ENCODE data around the gene PRKCA.
A peak's percentile ranks its signal among the peaks of the same experiment; 100 is the strongest.

PRKCA gene

DNA sequence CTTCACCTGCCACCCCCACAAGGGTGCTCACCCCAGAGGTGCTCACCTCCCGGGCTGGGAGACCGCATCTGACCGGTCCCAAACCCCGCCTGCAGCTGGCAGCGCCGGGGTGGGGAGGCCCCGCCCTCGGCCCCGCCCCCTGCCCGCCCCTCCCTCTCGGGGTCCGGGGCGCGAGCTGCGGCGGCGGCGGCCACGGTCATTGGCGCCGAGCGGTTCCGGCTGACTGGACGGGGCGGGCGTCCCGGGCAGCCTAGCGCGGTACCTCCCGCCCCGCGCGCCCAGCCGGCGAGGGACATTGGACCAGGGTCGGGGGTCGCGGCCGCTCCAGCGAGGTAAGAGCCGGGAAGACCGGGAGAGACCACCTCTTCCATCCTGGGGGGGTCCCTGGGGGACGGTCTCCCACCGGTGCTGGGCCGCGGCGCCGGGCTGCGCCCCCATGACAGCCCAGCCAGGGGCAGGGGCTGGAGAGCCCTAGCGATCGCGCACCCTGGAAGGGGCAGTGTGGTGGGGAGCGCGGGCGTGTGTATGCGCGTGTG, 532.6 kb downstream of the PRKCA start, which contains the start of gene CACNG5:
Gene CACNG5 (plus strand): TSS at position 199 of the 536 bp plus-strand sequence. CDS start 42,216 bp downstream, outside the sequence.
- H3K27ac ChIP-seq (replicated peaks; ENCODE audit: low read length) = no peak within 1 kb of the TSS
- H2BK5ac ChIP-seq (ENCODE audit: low read length) = no peak within 1 kb of the TSS
- H2BK120ac ChIP-seq (ENCODE audit: low read depth, low read length) = no peak within 1 kb of the TSS
- H3K23ac ChIP-seq (ENCODE audit: low read depth, low read length, poor library complexity) = peak within 1 kb of the TSS; percentile 25
- no peaks in the 10 kb centered on the region for H3K36me3 ChIP-seq (replicated peaks in 1 of 2; ENCODE audit: control insufficient read depth in 2 of 2, insufficient read depth in 2 of 2, low read length in 2 of 2)
- peak within 1 kb of the TSS; percentile 8 for H3K18ac ChIP-seq (ENCODE audit: low read length)
- H3K9me3 ChIP-seq (replicated peaks in 1 of 2; ENCODE audit: control insufficient read depth in 2 of 2, insufficient read depth in 1 of 2, low read depth in 1 of 2, low read length in 2 of 2) = no peaks in the 10 kb centered on the region
- no peak for DNase-seq (ENCODE audit: low spot score)
- no peak within 1 kb of the TSS for H3K14ac ChIP-seq (ENCODE audit: low read length)
- H3K79me1 ChIP-seq (ENCODE audit: low read depth, low read length) = no peaks in the 10 kb centered on the region
- peak within 1 kb of the TSS; percentile 48 for H3K4me2 ChIP-seq (ENCODE audit: insufficient read depth, low read length, poor library complexity, severe bottlenecking)
- WGBS, 2 donors (ENCODE audit: extremely low coverage in 2 of 2, insufficient read length in 2 of 2, insufficient replicate concordance in 1 of 2) = no CpG with 5 or more reads among the region's 57 CpGs
- H4K91ac ChIP-seq (ENCODE audit: low read depth, low read length, poor library complexity) = no peak within 1 kb of the TSS
- no peak within 1 kb of the TSS for H2BK12ac ChIP-seq (ENCODE audit: low read length)
- peak within 1 kb of the TSS in 1 of 2 donors; percentile 36 for H3K4me3 ChIP-seq (ENCODE audit: low read length in 2 of 2)
- H3K4me1 ChIP-seq (ENCODE audit: control insufficient read depth in 2 of 2, insufficient read depth in 1 of 2, low read depth in 1 of 2, low read length in 2 of 2) = peaks cover 2 to 8% of the 10 kb centered on the region in 2 donors
- no peak within 1 kb of the TSS for H4K8ac ChIP-seq (ENCODE audit: low read depth, low read length)
- no peak within 1 kb of the TSS for H3K4ac ChIP-seq (ENCODE audit: low read length)
- no peak within 1 kb of the TSS for H2BK15ac ChIP-seq (ENCODE audit: low read length)
- H2AK5ac ChIP-seq (ENCODE audit: low read depth, low read length) = no peak within 1 kb of the TSS
- H3K9ac ChIP-seq (ENCODE audit: low read depth, low read length, poor library complexity) = no peak within 1 kb of the TSS
- H3K27me3 ChIP-seq (ENCODE audit: control insufficient read depth in 3 of 3, insufficient read depth in 3 of 3, low read depth in 1 of 3, low read length in 3 of 3) = peaks cover 4 to 68% (median 35%) of the 10 kb centered on the region in 3 experiments
- peak within 1 kb of the TSS; percentile 72 for H2AFZ ChIP-seq (ENCODE audit: low read length)

DNA sequence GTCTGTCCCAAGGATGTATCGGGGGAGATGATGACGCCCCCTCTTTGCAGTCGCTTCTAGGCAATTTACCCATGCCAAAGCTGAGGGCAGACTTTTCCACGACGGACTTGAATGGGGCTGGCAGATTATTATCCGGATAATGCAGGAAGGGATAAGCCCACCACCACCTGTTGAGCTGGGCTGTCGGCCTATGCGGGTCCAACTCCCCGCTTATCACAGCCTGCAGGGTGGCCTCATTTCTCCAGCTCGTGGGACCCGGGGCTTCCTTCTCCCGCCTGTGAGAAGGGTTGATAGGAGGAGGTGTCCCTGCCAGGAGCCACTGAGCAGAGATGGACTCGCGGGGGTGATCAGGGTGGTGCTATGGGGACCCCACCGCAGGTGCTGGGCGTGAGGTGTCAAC, 533.1 kb downstream of the PRKCA start:
- H3K27me3 ChIP-seq (ENCODE audit: control insufficient read depth in 3 of 3, insufficient read depth in 3 of 3, low read depth in 1 of 3, low read length in 3 of 3) = peaks cover 4 to 66% (median 32%) of the 10 kb centered on the region in 3 experiments
- H2BK12ac ChIP-seq (ENCODE audit: low read length) = no peak overlapping the region
- H3K4me1 ChIP-seq (ENCODE audit: control insufficient read depth in 2 of 2, insufficient read depth in 1 of 2, low read depth in 1 of 2, low read length in 2 of 2) = peaks cover under 1 to 3% of the 10 kb centered on the region in 2 donors
- H3K14ac ChIP-seq (ENCODE audit: low read length) = no peak overlapping the region
- H2BK5ac ChIP-seq (ENCODE audit: low read length) = no peak overlapping the region
- no peak overlapping the region for H3K4me2 ChIP-seq (ENCODE audit: insufficient read depth, low read length, poor library complexity, severe bottlenecking)
- H3K36me3 ChIP-seq (replicated peaks in 1 of 2; ENCODE audit: control insufficient read depth in 2 of 2, insufficient read depth in 2 of 2, low read length in 2 of 2) = no peaks in the 10 kb centered on the region
- H3K9me3 ChIP-seq (replicated peaks in 1 of 2; ENCODE audit: control insufficient read depth in 2 of 2, insufficient read depth in 1 of 2, low read depth in 1 of 2, low read length in 2 of 2) = no peaks in the 10 kb centered on the region
- peak overlapping the region; percentile 25 for H3K23ac ChIP-seq (ENCODE audit: low read depth, low read length, poor library complexity)
- no peak overlapping the region for H2BK15ac ChIP-seq (ENCODE audit: low read length)
- H3K9ac ChIP-seq (ENCODE audit: low read depth, low read length, poor library complexity) = no peak overlapping the region
- no peak overlapping the region for H3K27ac ChIP-seq (replicated peaks; ENCODE audit: low read length)
- no peak overlapping the region for H3K18ac ChIP-seq (ENCODE audit: low read length)
- no peak overlapping the region for H4K8ac ChIP-seq (ENCODE audit: low read depth, low read length)
- H3K4ac ChIP-seq (ENCODE audit: low read length) = no peak overlapping the region
- peak overlapping the region in 1 of 2 donors; percentile 36 for H3K4me3 ChIP-seq (ENCODE audit: low read length in 2 of 2)
- H3K79me1 ChIP-seq (ENCODE audit: low read depth, low read length) = no peaks in the 10 kb centered on the region
- no peak overlapping the region for H2BK120ac ChIP-seq (ENCODE audit: low read depth, low read length)
- H4K91ac ChIP-seq (ENCODE audit: low read depth, low read length, poor library complexity) = no peak overlapping the region
- no peak for DNase-seq (ENCODE audit: low spot score)
- no CpG with 5 or more reads among the region's 16 CpGs for WGBS, 2 donors (ENCODE audit: extremely low coverage in 2 of 2, insufficient read length in 2 of 2, insufficient replicate concordance in 1 of 2)
- H2AFZ ChIP-seq (ENCODE audit: low read length) = no peak overlapping the region
- no peak overlapping the region for H2AK5ac ChIP-seq (ENCODE audit: low read depth, low read length)

DNA sequence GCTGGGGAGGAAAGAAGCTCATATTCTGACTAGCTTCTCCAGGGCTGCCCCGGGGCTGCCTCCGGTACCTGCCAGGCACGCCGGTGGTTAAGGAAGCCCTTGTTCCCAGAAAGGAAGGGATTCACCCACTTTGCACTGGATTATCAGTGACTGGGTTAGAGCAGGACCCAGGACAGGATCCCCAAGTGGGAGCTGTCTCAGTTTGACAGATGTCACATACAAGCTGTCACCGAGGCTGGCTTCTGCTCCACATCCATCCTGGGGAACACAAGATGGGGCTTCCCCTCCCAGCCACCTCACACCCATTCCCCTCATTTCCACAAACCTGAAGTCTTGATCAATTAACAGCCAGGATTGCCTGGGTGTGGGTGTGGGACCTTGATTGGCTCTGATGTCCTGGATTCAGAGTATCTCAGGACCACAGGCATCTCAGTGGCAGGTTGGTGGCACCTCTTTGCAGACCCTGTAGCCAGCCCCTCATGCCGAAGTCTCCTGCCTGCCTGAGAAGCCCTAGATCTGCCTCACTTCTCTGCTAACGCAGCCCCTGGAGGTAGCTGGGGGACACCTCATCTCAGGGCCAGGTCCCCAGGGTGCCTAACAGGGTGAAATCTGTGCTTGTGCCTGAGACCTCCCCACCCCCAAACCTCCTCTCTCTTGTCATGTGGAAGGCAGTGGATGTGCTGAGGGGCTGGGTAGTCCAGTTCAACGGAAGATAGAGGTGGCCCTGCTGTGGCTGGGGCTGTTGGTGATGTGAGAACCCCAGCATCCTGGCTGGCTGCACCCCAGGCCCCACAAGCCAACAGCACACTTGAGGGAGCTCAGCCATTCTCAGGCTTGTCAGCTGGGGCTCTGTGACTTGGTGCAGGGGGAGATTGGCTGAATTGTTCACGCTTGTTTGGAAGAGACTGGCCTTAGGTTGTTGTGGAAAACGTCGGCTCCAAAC, 533.9 kb downstream of the PRKCA start:
- Histone ChIP-seq H3K4me3 (ENCODE audit: low read length in 2 of 2) (no peak overlapping the region), H4K91ac (ENCODE audit: low read depth, low read length, poor library complexity) (no peak overlapping the region), H2AK5ac (ENCODE audit: low read depth, low read length) (no peak overlapping the region), H2BK5ac (ENCODE audit: low read length) (no peak overlapping the region), H3K4ac (ENCODE audit: low read length) (no peak overlapping the region), H3K9me3 (replicated peaks in 1 of 2; ENCODE audit: control insufficient read depth in 2 of 2, insufficient read depth in 1 of 2, low read depth in 1 of 2, low read length in 2 of 2) (no peaks in the 10 kb centered on the region), H3K79me1 (ENCODE audit: low read depth, low read length) (no peaks in the 10 kb centered on the region), H3K4me2 (ENCODE audit: insufficient read depth, low read length, poor library complexity, severe bottlenecking) (no peak overlapping the region), H4K8ac (ENCODE audit: low read depth, low read length) (no peak overlapping the region), H3K27ac (replicated peaks; ENCODE audit: low read length) (no peak overlapping the region), H3K36me3 (replicated peaks in 1 of 2; ENCODE audit: control insufficient read depth in 2 of 2, insufficient read depth in 2 of 2, low read length in 2 of 2) (no peaks in the 10 kb centered on the region), H3K23ac (ENCODE audit: low read depth, low read length, poor library complexity) (peak overlapping the region; percentile 8), H3K9ac (ENCODE audit: low read depth, low read length, poor library complexity) (no peak overlapping the region), H2BK15ac (ENCODE audit: low read length) (no peak overlapping the region), H2BK120ac (ENCODE audit: low read depth, low read length) (no peak overlapping the region), H3K27me3 (ENCODE audit: control insufficient read depth in 3 of 3, insufficient read depth in 3 of 3, low read depth in 1 of 3, low read length in 3 of 3) (peaks cover 4 to 71% (median 31%) of the 10 kb centered on the region in 3 experiments), H2BK12ac (ENCODE audit: low read length) (no peak overlapping the region), H2AFZ (ENCODE audit: low read length) (no peak overlapping the region), H3K18ac (ENCODE audit: low read length) (no peak overlapping the region), H3K4me1 (ENCODE audit: control insufficient read depth in 2 of 2, insufficient read depth in 1 of 2, low read depth in 1 of 2, low read length in 2 of 2) (peaks cover 0 to 2% of the 10 kb centered on the region in 2 donors), H3K14ac (ENCODE audit: low read length) (no peak overlapping the region)
- no peak for DNase-seq (ENCODE audit: low spot score)
- WGBS, 2 donors (ENCODE audit: extremely low coverage in 2 of 2, insufficient read length in 2 of 2, insufficient replicate concordance in 1 of 2) = no CpG with 5 or more reads among the region's 11 CpGs

GRCh38 chr17:66837226-66837625, 534.8 kb downstream of the PRKCA start:
- no peak for DNase-seq (ENCODE audit: low spot score)
- Histone ChIP-seq H2BK15ac (ENCODE audit: low read length) (no peak overlapping the region), H4K91ac (ENCODE audit: low read depth, low read length, poor library complexity) (no peak overlapping the region), H3K4ac (ENCODE audit: low read length) (no peak overlapping the region), H3K9me3 (replicated peaks in 1 of 2; ENCODE audit: control insufficient read depth in 2 of 2, insufficient read depth in 1 of 2, low read depth in 1 of 2, low read length in 2 of 2) (no peaks in the 10 kb centered on the region), H2AFZ (ENCODE audit: low read length) (no peak overlapping the region), H3K36me3 (replicated peaks in 1 of 2; ENCODE audit: control insufficient read depth in 2 of 2, insufficient read depth in 2 of 2, low read length in 2 of 2) (no peaks in the 10 kb centered on the region), H3K14ac (ENCODE audit: low read length) (no peak overlapping the region), H3K4me1 (ENCODE audit: control insufficient read depth in 2 of 2, insufficient read depth in 1 of 2, low read depth in 1 of 2, low read length in 2 of 2) (peaks cover 0 to 2% of the 10 kb centered on the region in 2 donors), H3K23ac (ENCODE audit: low read depth, low read length, poor library complexity) (peak overlapping the region; percentile 3), H3K9ac (ENCODE audit: low read depth, low read length, poor library complexity) (peak overlapping the region; percentile 33), H2BK12ac (ENCODE audit: low read length) (no peak overlapping the region), H3K27ac (replicated peaks; ENCODE audit: low read length) (no peak overlapping the region), H3K18ac (ENCODE audit: low read length) (no peak overlapping the region), H3K79me1 (ENCODE audit: low read depth, low read length) (no peaks in the 10 kb centered on the region), H4K8ac (ENCODE audit: low read depth, low read length) (no peak overlapping the region), H2AK5ac (ENCODE audit: low read depth, low read length) (no peak overlapping the region), H2BK120ac (ENCODE audit: low read depth, low read length) (no peak overlapping the region), H2BK5ac (ENCODE audit: low read length) (no peak overlapping the region), H3K27me3 (ENCODE audit: control insufficient read depth in 3 of 3, insufficient read depth in 3 of 3, low read depth in 1 of 3, low read length in 3 of 3) (peaks cover 4 to 71% (median 31%) of the 10 kb centered on the region in 3 experiments), H3K4me2 (ENCODE audit: insufficient read depth, low read length, poor library complexity, severe bottlenecking) (no peak overlapping the region), H3K4me3 (ENCODE audit: low read length in 2 of 2) (no peak overlapping the region)
- WGBS, 2 donors (ENCODE audit: extremely low coverage in 2 of 2, insufficient read length in 2 of 2, insufficient replicate concordance in 1 of 2) = no CpG with 5 or more reads among the region's 1 CpG

Data from neuronal stem cell (in vitro differentiated cells).